MM.1S (cell line): ENCODE results near the gene LHX4.

Source experiments
- DNase-seq: peaks from one replicate; pipeline ENCODE4 v3.0.0-alpha.2; 2015
- H2AFZ ChIP-seq: fragments of 300-600 bp; sonication (generic); 2 replicates; pipeline ENCODE4 v1.6.0; 2016; ENCODE audit warnings: antibody characterized with exemption, low read length
- H3F3A ChIP-seq: fragments of 300-600 bp; sonication (generic); 2 replicates; pipeline ENCODE4 v1.6.1; 2016; ENCODE audit warnings: mild to moderate bottlenecking, antibody characterized with exemption, low read length, moderate library complexity, mixed read lengths; ENCODE audit not compliant: insufficient read depth
- H3K27ac ChIP-seq: fragments of 300-600 bp; sonication (generic); 2 replicates; pipeline ENCODE4 v1.5.1; 2016; ENCODE audit warnings: mild to moderate bottlenecking, low read length
- H3K27me3 ChIP-seq: fragments of 300-600 bp; sonication (generic); replicated peaks from 2 replicates; pipeline ENCODE4 v1.6.0; 2016; ENCODE audit warnings: low read length; ENCODE audit not compliant: insufficient read depth
- H3K36me3 ChIP-seq: fragments of 300-600 bp; sonication (generic); replicated peaks from 2 replicates; pipeline ENCODE4 v1.6.1; 2016; ENCODE audit warnings: mild to moderate bottlenecking, low read length, mixed read lengths; ENCODE audit not compliant: insufficient read depth
- H3K4me1 ChIP-seq: fragments of 300-600 bp; sonication (generic); 2 replicates; pipeline ENCODE4 v1.6.1; 2016; ENCODE audit warnings: low read length, mixed read lengths
- H3K4me2 ChIP-seq: fragments of 300-600 bp; sonication (generic); 2 replicates; pipeline ENCODE4 v1.6.0; 2016; ENCODE audit warnings: low read depth, low read length
- H3K4me3 ChIP-seq: fragments of 300-600 bp; sonication (generic); 2 replicates; pipeline ENCODE4 v1.5.1; 2016; ENCODE audit warnings: low read length, mixed read lengths
- H3K79me2 ChIP-seq: fragments of 300-600 bp; sonication (generic); 2 replicates; pipeline ENCODE4 v1.6.1; 2016; ENCODE audit warnings: mixed run types, low read length, mixed read lengths
- H3K9ac ChIP-seq: fragments of 300-600 bp; sonication (generic); 2 replicates; pipeline ENCODE4 v1.6.1; 2016; ENCODE audit warnings: low read length, mixed read lengths
- H3K9me2 ChIP-seq: fragments of 300-600 bp; sonication (generic); replicated peaks from 2 replicates; pipeline ENCODE4 v1.6.1; 2016; ENCODE audit warnings: mild to moderate bottlenecking, low read length, mixed read lengths; ENCODE audit not compliant: insufficient read depth
- H3K9me3 ChIP-seq: fragments of 300-600 bp; sonication (generic); replicated peaks from 2 replicates; pipeline ENCODE4 v1.6.1; 2016; ENCODE audit warnings: mild to moderate bottlenecking, low read length, mixed read lengths; ENCODE audit not compliant: insufficient read depth
- H4K20me1 ChIP-seq: fragments of 300-600 bp; sonication (generic); 2 replicates; pipeline ENCODE4 v1.6.1; 2016; ENCODE audit warnings: mild to moderate bottlenecking, low read length, moderate library complexity, mixed read lengths; ENCODE audit not compliant: insufficient read depth
- CTCF ChIP-seq: fragments of 300-600 bp; sonication (generic); IDR thresholded peaks from 2 replicates; pipeline ENCODE4 v1.5.1; 2016; ENCODE audit warnings: antibody characterized with exemption, low read length, mixed read lengths
- EZH2 ChIP-seq: fragments of 300-600 bp; sonication (generic); optimal IDR thresholded peaks from 2 replicates; pipeline ENCODE3; 2017; ENCODE audit warnings: low read depth, mild to moderate bottlenecking, antibody characterized with exemption, low read length, mixed read lengths
- EZH2phosphoT487 ChIP-seq: fragments of 300-600 bp; sonication (generic); IDR thresholded peaks from 2 replicates; pipeline ENCODE4 v1.6.1; 2018; ENCODE audit warnings: antibody characterized with exemption, low read length

Gene LHX4

GRCh38 chr1:180241716-180242544, 11.9 kb downstream of the LHX4 start:
- peaks cover 28% of the 10 kb centered on the region for H3K27me3 ChIP-seq
- no peak overlapping the region for H3K4me2 ChIP-seq
- no peaks in the 10 kb centered on the region for H4K20me1 ChIP-seq
- no peaks in the 10 kb centered on the region for H3K79me2 ChIP-seq
- 0 out of 2 replicates have a peak, but pooled peaks cover 3% of the 10 kb centered on the region for H3F3A ChIP-seq
- H3K4me1 ChIP-seq = peaks cover 5% of the 10 kb centered on the region
- H3K36me3 ChIP-seq = no peaks in the 10 kb centered on the region
- TF ChIP-seq EZH2phosphoT487 (no peak), CTCF (no peak), EZH2 (no peak)
- no peak for DNase-seq
- H3K4me3 ChIP-seq = no peak overlapping the region
- H3K9me2 ChIP-seq = no peaks in the 10 kb centered on the region
- H3K9ac ChIP-seq = no peak overlapping the region
- H3K9me3 ChIP-seq = no peaks in the 10 kb centered on the region
- H3K27ac ChIP-seq = no peak overlapping the region
- no peak overlapping the region for H2AFZ ChIP-seq

GRCh38 chr1:180243517-180244221, 13.6 kb downstream of the LHX4 start:
- no peak for TF ChIP-seq EZH2
- no peak for TF ChIP-seq EZH2phosphoT487
- TF ChIP-seq CTCF = no peak
- Histone ChIP-seq H3F3A (0 out of 2 replicates have a peak, but pooled peaks cover 5% of the 10 kb centered on the region), H3K9ac (no peak overlapping the region), H3K36me3 (no peaks in the 10 kb centered on the region), H2AFZ (no peak overlapping the region), H3K27me3 (peaks cover 12% of the 10 kb centered on the region; the same call in 1 of the 2 replicates), H3K9me3 (no peaks in the 10 kb centered on the region), H3K4me2 (no peak overlapping the region), H3K4me1 (peaks cover 15% of the 10 kb centered on the region), H4K20me1 (no peaks in the 10 kb centered on the region), H3K79me2 (no peaks in the 10 kb centered on the region), H3K9me2 (no peaks in the 10 kb centered on the region), H3K4me3 (no peak overlapping the region), H3K27ac (no peak overlapping the region)
- DNase-seq = no peak

GRCh38 chr1:180244840-180245239, 14.8 kb downstream of the LHX4 start:
- Histone ChIP-seq H3K4me2 (no peak overlapping the region), H3F3A (0 out of 2 replicates have a peak, but pooled peaks cover 5% of the 10 kb centered on the region), H3K79me2 (no peaks in the 10 kb centered on the region), H3K4me3 (no peak overlapping the region), H3K27me3 (peaks cover 11% of the 10 kb centered on the region; the same call in 1 of the 2 replicates), H3K27ac (no peak overlapping the region), H2AFZ (no peak overlapping the region), H3K9ac (no peak overlapping the region), H4K20me1 (no peaks in the 10 kb centered on the region), H3K9me2 (no peaks in the 10 kb centered on the region), H3K9me3 (no peaks in the 10 kb centered on the region), H3K4me1 (peaks cover 15% of the 10 kb centered on the region), H3K36me3 (no peaks in the 10 kb centered on the region)
- no peak for TF ChIP-seq CTCF
- TF ChIP-seq EZH2phosphoT487 = no peak
- no peak for TF ChIP-seq EZH2
- DNase-seq = no peak
